GM12878 (cell line): ENCODE results near the gene PDE8B. TPM values are rescaled to one million over a fixed set of nuclear protein-coding genes. Genes with fewer than 3 reads are reported as not detected.

ENCODE experiments used
- ATAC-seq: fragments of 200-7000 bp; cut with Tn5 transposase; 3 replicates; pipeline ENCODE4 v1.9.1; 2020; ENCODE audit warnings: mild to moderate bottlenecking, moderate library complexity
- BruUV-seq: library from RNA; stranded (reverse); fragments of 400-500 nt; replicated peaks from 2 replicates; lab custom pipeline; 2021; lab: Mats Ljungman, UMichigan
- CTCF ChIA-PET: fragments of 300-600 bp; sonication (Branson Sonifier 250); formaldehyde crosslinking; extraction: SDS; loops from one replicate; lab custom pipeline; 2021; ENCODE audit warnings: inconsistent platforms; lab: Yijun Ruan, JAX
- POLR2A ChIA-PET: fragments of 350-600 bp; formaldehyde crosslinking; extraction: SDS; loops from one replicate; lab custom pipeline; 2021; ENCODE audit warnings: inconsistent platforms; lab: Charles Lee
- RAD21 ChIA-PET: fragments of 300-600 bp; sonication (Branson Sonifier 250); formaldehyde crosslinking; loops from one replicate; lab custom pipeline; 2023; ENCODE audit warnings: antibody characterized with exemption; ENCODE audit not compliant: unreplicated experiment; lab: Charles Lee
- SMC1A ChIA-PET: fragments of 300-600 bp; sonication (Branson Sonifier 250); formaldehyde crosslinking; loops from one replicate; lab custom pipeline; 2023; ENCODE audit not compliant: unreplicated experiment, uncharacterized antibody; lab: Charles Lee
- DNase-seq: peaks from one replicate; pipeline ENCODE4 v3.0.0-alpha.2; 2011; ENCODE audit warnings: low read depth, low spot score
- FAIRE-seq: peaks from 3 replicates; lab custom pipeline; 2011; peaks lifted over from hg19 to GRCh38; lab: Jason Lieb, UNC
- H2AFZ ChIP-seq: 2 replicates; pipeline ENCODE4 v1.6.0; 2011; ENCODE audit warnings: low read depth, low read length, control low read depth; ENCODE audit not compliant: control insufficient read depth
- H3K27ac ChIP-seq: 2 replicates; pipeline ENCODE4 v1.5.1; 2011; ENCODE audit warnings: control low read depth; ENCODE audit not compliant: control insufficient read depth, insufficient read depth
- H3K27me3 ChIP-seq, 2 experiments: replicated peaks in 1 of 2; 2 replicates each; pipeline versions ENCODE4 v1.6.0 to v1.6.1; 2011; ENCODE audit warnings: low read length in 1 of 2; ENCODE audit not compliant: control insufficient read depth in 2 of 2, insufficient read depth in 2 of 2
- H3K36me3 ChIP-seq, 2 experiments: 2 replicates each; pipeline ENCODE4 v1.5.1; 2011; ENCODE audit warnings: low read length in 1 of 2; ENCODE audit not compliant: control insufficient read depth in 2 of 2, insufficient read depth in 2 of 2
- H3K4me1 ChIP-seq: 2 replicates; pipeline ENCODE4 v1.6.1; 2011; ENCODE audit warnings: mild to moderate bottlenecking, low read length, moderate library complexity, mixed read lengths; ENCODE audit not compliant: control insufficient read depth, insufficient read depth
- H3K4me2 ChIP-seq: 2 replicates; pipeline ENCODE4 v1.6.0; 2011; ENCODE audit warnings: control low read depth; ENCODE audit not compliant: control insufficient read depth, insufficient read depth
- H3K4me3 ChIP-seq: fragments of 200-600 bp; sonication (generic); 2 replicates; pipeline ENCODE4 v1.5.1; 2016
- H3K79me2 ChIP-seq: 2 replicates; pipeline ENCODE4 v1.6.0; 2011; ENCODE audit warnings: low read length; ENCODE audit not compliant: control insufficient read depth, insufficient read depth
- H3K9ac ChIP-seq: 2 replicates; pipeline ENCODE4 v1.8.0; 2011; ENCODE audit warnings: low read length, control low read depth, mixed read lengths; ENCODE audit not compliant: control insufficient read depth, insufficient read depth
- H3K9me3 ChIP-seq: replicated peaks from 3 replicates; pipeline ENCODE4 v1.5.1; 2011; ENCODE audit warnings: mild to moderate bottlenecking, low read length; ENCODE audit not compliant: control insufficient read depth, insufficient read depth
- H4K20me1 ChIP-seq: 2 replicates; pipeline ENCODE4 v1.6.0; 2011; ENCODE audit not compliant: control insufficient read depth, insufficient read depth
- CTCF ChIP-seq, 3 experiments: IDR thresholded peaks in 2 of 3; conservative IDR thresholded peaks in 1 of 3; 2 replicates each; pipeline ENCODE4 v1.5.1; 2011; ENCODE audit warnings: low read depth in 3 of 3, low read length in 3 of 3, mild to moderate bottlenecking in 3 of 3, control low read depth in 2 of 3, moderate library complexity in 2 of 3, inconsistent platforms in 1 of 3, mixed read lengths in 1 of 3; ENCODE audit not compliant: control insufficient read depth in 2 of 3, insufficient read depth in 1 of 3; ENCODE audit errors: extremely low read depth in 1 of 3
- HCFC1 ChIP-seq: fragments of 150-350 bp; IDR thresholded peaks from 2 replicates; pipeline ENCODE4 v1.6.1; 2014; ENCODE audit warnings: low read length
- KLF5 ChIP-seq: fragments of 450-650 bp; IDR thresholded peaks from 2 replicates; pipeline ENCODE4 v1.6.1; 2014; ENCODE audit warnings: mild to moderate bottlenecking; ENCODE audit not compliant: partially characterized antibody
- SMC3 ChIP-seq: IDR thresholded peaks from 2 replicates; pipeline ENCODE4 v1.6.1; 2011; ENCODE audit warnings: low read length, improper control_type of control experiment, borderline replicate concordance
- ZNF207 ChIP-seq: fragments of 450-650 bp; IDR thresholded peaks from 2 replicates; pipeline ENCODE4 v1.6.1; 2014; ENCODE audit warnings: antibody characterized with exemption, mild to moderate bottlenecking, borderline replicate concordance
- ZNF622 ChIP-seq: fragments of 450-650 bp; IDR thresholded peaks from 2 replicates; pipeline ENCODE4 v1.6.1; 2017; ENCODE audit warnings: mild to moderate bottlenecking, inconsistent platforms
- WGBS: methylation state at CpG from one replicate; pipeline ENCODE4 v1.1.6; 2016; ENCODE audit warnings: low lambda C conversion rate; ENCODE audit not compliant: insufficient replicate concordance, insufficient coverage; ENCODE audit errors: missing lambda C conversion rate; 5-methylcytosine and 5-hydroxymethylcytosine counted together
- in situ Hi-C: fragments of 300-500 bp; cut with MboI; formaldehyde crosslinking; loops from 9 replicates; pipeline ENCODE4 v1.14.3; 2018; ENCODE audit warnings: mixed read lengths
- intact Hi-C: fragments of 100-400 bp; cut with micrococcal nuclease; formaldehyde crosslinking; loops from one replicate; pipeline ENCODE4 v1.14.2; 2022; ENCODE audit not compliant: unreplicated experiment
- polyA plus RNA-seq, 11 experiments: library from polyadenylated mRNA; depleted of rRNA in 4 of 11; unstranded in 6 of 11; stranded (reverse) in 5 of 11; fragments of >200 nt; fragmentation: Nextera tagmentation in 4 of 11; fragmentation: Illumina TruSeq in 1 of 11; extraction: Ambion mirVana in 4 of 11; extraction: Trizol in 1 of 11; gene quantifications; 1 replicate in 1 of 11; 2 replicates in 10 of 11; pipeline versions ENCODE4 v1.2.1 to v1.2.3, GENCODE V29; 2011 to 2016; ENCODE audit warnings: inconsistent platforms in 2 of 11, missing spikeins in 2 of 11, low read depth in 1 of 11
- total RNA-seq, 4 experiments: library from RNA; depleted of rRNA in 3 of 4; stranded (reverse); fragments of >200 nt in 3 of 4; fragmentation: Illumina TruSeq in 1 of 4; extraction: Trizol in 1 of 4; gene quantifications; 2 replicates each; pipeline versions ENCODE4 v1.2.1 to v1.2.3, GENCODE V29; 2013 to 2021
- TF ChIP-seq, protein P1 (sequence below): fragments of 450-650 bp; IDR thresholded peaks from 2 replicates; pipeline ENCODE4 v1.6.1; 2016; ENCODE audit warnings: mild to moderate bottlenecking
- TF ChIP-seq, protein P2 (sequence below): fragments of 450-650 bp; IDR thresholded peaks from 2 replicates; pipeline ENCODE4 v1.6.1; 2016; ENCODE audit warnings: mild to moderate bottlenecking

Gene PDE8B
- total and polyA plus RNA-seq, 10 of the 15 experiments (the other 5 are each of a cell fraction or from before 2014, with no cell fraction given), result 0.03 to 0.44 (median 0.20) TPM; not detected in 3

- H3K36me3 ChIP-seq, result no peaks in the 10 kb centered on the region
- H3K27me3 ChIP-seq, result no peaks in the 10 kb centered on the region
- no TSS peak for BruUV-seq
- H2AFZ ChIP-seq, result no peak overlapping the region
- 96% methylated on average over 1 of the region's 1 CpG for WGBS
- H3K4me3 ChIP-seq, result no peak overlapping the region
- no peak overlapping the region for H3K27ac ChIP-seq
- H3K79me2 ChIP-seq, result no peaks in the 10 kb centered on the region
- H3K4me2 ChIP-seq, result no peak overlapping the region
- RAD21 ChIA-PET, result no interaction called here
- FAIRE-seq (no peak), DNase-seq (no peak), ATAC-seq (no peak)
- H4K20me1 ChIP-seq, result no peaks in the 10 kb centered on the region
- no peak for TF ChIP-seq ZNF622
- no peak for TF ChIP-seq CTCF (IDR thresholded peaks at IDR 0.05 in 2 of 3, conservative IDR thresholded peaks at IDR 0.05 in 1 of 3; ENCODE audit: control insufficient read depth in 2 of 3, extremely low read depth in 1 of 3, insufficient read depth in 1 of 3, low read depth in 3 of 3, low read length in 3 of 3)
- no peak for TF ChIP-seq SMC3
- TF ChIP-seq KLF5, result no peak
- no peak for TF ChIP-seq HCFC1
- TF ChIP-seq, protein P1, sequence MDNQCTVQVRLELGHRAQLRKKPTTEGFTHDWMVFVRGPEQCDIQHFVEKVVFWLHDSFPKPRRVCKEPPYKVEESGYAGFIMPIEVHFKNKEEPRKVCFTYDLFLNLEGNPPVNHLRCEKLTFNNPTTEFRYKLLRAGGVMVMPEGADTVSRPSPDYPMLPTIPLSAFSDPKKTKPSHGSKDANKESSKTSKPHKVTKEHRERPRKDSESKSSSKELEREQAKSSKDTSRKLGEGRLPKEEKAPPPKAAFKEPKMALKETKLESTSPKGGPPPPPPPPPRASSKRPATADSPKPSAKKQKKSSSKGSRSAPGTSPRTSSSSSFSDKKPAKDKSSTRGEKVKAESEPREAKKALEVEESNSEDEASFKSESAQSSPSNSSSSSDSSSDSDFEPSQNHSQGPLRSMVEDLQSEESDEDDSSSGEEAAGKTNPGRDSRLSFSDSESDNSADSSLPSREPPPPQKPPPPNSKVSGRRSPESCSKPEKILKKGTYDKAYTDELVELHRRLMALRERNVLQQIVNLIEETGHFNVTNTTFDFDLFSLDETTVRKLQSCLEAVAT, result no peak
- TF ChIP-seq, protein P2, sequence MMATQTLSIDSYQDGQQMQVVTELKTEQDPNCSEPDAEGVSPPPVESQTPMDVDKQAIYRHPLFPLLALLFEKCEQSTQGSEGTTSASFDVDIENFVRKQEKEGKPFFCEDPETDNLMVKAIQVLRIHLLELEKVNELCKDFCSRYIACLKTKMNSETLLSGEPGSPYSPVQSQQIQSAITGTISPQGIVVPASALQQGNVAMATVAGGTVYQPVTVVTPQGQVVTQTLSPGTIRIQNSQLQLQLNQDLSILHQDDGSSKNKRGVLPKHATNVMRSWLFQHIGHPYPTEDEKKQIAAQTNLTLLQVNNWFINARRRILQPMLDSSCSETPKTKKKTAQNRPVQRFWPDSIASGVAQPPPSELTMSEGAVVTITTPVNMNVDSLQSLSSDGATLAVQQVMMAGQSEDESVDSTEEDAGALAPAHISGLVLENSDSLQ, result peak; percentile 58; the same call in 1 of the 2 replicates
- no peak for TF ChIP-seq ZNF207
- H3K4me1 ChIP-seq, result no peaks in the 10 kb centered on the region
- H3K9ac ChIP-seq, result no peak overlapping the region
- intact Hi-C loops (no loop called here), in situ Hi-C loops (no loop called here)
- CTCF ChIA-PET, result no interaction called here
- SMC1A ChIA-PET, result no interaction called here
- H3K9me3 ChIP-seq, result no peaks in the 10 kb centered on the region; the same call in 2 of the 3 replicates
- POLR2A ChIA-PET, result no interaction called here
Observed at GRCh38 chr5:77200663-77201062, 9.8 kb upstream of the PDE8B start.
